H1 (cell line): Measurements from ENCODE around the gene ZNF316. TPM values are rescaled to one million over a fixed set of nuclear protein-coding genes. Genes with fewer than 3 reads are reported as not detected.

Source experiments
- CHD2 ChIP-seq: IDR thresholded peaks from 2 replicates; pipeline ENCODE4 v1.6.1; 2012; ENCODE audit warnings: low read length, improper control_type of control experiment
- EZH2 ChIP-seq: fragments of 200-600 bp; sonication (generic); IDR thresholded peaks from 2 replicates; pipeline ENCODE4 v1.7.1; 2012; ENCODE audit warnings: low read depth, mild to moderate bottlenecking, moderate library complexity, low read length, inconsistent platforms; ENCODE audit not compliant: severe bottlenecking
- RXRA ChIP-seq: IDR thresholded peaks from 2 replicates; pipeline ENCODE4 v1.6.1; 2011; ENCODE audit warnings: low read depth, mild to moderate bottlenecking, low read length, moderate library complexity; ENCODE audit not compliant: insufficient read depth
- SRF ChIP-seq: IDR thresholded peaks from 2 replicates; pipeline ENCODE4 v1.6.1; 2011; ENCODE audit warnings: mild to moderate bottlenecking, low read depth, low read length, moderate library complexity
- TAF7 ChIP-seq: optimal IDR thresholded peaks from 2 replicates; pipeline ENCODE3; 2011; ENCODE audit warnings: low read depth, mild to moderate bottlenecking, inconsistent platforms, low read length, moderate library complexity, borderline replicate concordance
- polyA plus RNA-seq, 7 experiments: library from polyadenylated mRNA; depleted of rRNA in 3 of 7; stranded (reverse) in 5 of 7; unstranded in 2 of 7; fragments of >200 nt in 5 of 7; fragments of 200-250 nt in 2 of 7; gene quantifications; 1 replicate in 5 of 7; 2 replicates in 1 of 7; 4 replicates in 1 of 7; pipeline versions ENCODE4 v1.2.1 to v1.2.3, GENCODE V29; 2011 to 2013; ENCODE audit warnings: missing spikeins in 2 of 7, mixed read lengths in 2 of 7
- total RNA-seq: library from RNA; stranded (reverse); fragmentation: NEBNext Ultra II Directional; extraction: Animal tissue kit (Norgen Biotek cat#: 25700); gene quantifications from 2 replicates; pipeline ENCODE4 v1.2.1, GENCODE V29; 2021

Gene ZNF316
- total and polyA plus RNA-seq, 2 of the 8 experiments (the other 6 are each of a cell fraction or from before 2014, with no cell fraction given) = 3.6 to 13.7 TPM

DNA sequence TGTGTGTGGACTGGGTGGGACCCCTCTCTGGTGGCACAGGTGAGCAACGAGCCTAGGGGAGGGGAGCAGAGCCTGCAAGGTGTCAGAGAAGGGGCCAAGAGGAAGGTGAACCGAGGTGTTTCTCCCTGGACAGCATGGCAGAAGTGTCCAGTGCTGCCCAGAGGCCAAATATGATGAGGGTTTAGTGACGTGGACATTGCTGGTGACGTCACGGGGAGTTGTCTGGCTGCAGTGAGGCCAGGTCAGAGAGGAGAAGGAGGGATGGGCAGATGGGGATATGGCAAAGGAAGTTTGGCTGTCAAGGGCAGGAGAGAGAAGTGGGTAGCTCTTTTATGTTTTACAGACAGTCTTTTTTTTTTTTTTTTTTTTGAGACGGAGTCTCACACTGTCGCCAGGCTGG lies 24.3 kb upstream of the ZNF316 start (continued):
- TF ChIP-seq CHD2 (no peak), RXRA (no peak), SRF (no peak), EZH2 (no peak), TAF7 (no peak)
